Left forelimb (tissue), 1 donor: ENCODE measurements around the gene PARD3.
"Not testable (repeated sequence)": the region's sequence is repeated elsewhere in the genome, so short reads cannot be mapped to it uniquely, and the experiment has no call there.

Source experiments
- DNase-seq: peaks from one replicate; pipeline ENCODE4 v3.0.0-alpha.2; 2018; ENCODE audit warnings: low spot score

PARD3 gene

GRCh38 chr10:34815185-34816084 is at the start of gene PARD3:
Gene PARD3, minus strand, starts transcription at chr10:34815296. Its CDS starts 301 bp downstream, at chr10:34814995.
- DNase-seq: peak; percentile 84

DNA sequence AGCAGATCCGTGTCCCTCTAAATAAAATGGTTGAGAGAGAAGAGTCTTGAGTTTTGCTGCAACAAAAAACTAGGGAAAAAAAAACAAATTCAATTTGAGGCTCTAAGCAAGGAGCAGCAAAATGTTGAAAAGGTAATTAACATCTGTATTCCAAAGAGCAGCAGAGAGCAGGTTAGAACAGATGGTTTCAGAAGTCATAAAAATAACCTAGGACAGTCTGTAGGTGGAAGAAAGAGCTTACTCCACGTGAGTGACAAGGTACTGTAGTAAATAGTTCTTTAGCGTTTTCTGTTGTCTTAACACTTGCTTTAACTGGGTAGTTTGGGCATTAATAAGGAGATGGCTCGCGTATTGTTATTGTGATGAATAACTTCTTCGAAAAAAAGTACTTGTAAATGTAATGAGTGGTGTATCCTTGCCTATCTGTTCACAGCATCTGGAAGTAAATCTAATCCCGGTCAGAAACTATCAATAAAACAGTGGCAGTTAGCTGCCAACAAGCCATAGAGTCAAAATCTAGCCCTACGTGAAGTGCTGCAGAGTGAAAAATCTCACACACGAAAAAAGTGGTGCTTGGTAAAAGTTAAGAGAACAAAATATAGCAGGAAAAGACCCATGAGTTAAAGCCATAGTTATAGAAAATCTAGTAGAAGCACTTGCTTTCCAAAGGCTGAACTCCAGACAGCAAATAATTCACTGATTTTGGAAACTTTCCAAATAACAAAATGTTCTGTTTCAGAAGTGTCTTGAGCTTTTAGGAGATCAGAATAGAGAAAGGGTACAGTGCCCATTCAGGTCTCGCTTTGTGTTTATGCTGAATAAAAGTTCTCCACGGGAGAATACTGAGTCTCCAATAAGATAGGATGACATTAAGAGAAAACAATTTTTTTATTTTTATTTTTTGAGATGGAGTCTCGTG is 49.3 kb upstream of the PARD3 start:
- DNase-seq: no peak

GRCh38 chr10:34862892-34863291 is 47.8 kb upstream of the PARD3 start:
- DNase-seq: no peak

- DNase-seq: no peak
Observed at GRCh38 chr10:34861293-34862021, 46.4 kb upstream of the PARD3 start.

DNA sequence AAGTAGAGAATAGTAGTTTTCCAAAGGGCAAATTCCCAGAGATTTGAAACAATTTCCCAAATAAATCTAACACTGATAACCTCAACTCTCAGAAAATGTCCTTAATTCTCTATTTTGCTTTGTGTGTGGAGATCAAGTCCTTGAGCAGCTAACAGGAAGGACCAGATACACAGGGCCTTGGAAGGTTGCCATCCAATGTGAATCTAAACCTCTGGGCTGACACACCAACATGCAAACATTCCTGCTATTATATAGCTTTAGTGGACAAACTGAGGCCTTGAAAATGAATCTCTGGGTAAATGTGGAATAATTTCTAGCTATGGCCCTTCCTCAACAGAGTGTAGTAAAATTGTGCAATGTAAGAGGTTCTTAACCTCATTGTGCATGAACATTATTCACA is 44.1 kb upstream of the PARD3 start:
- DNase-seq: no peak

GRCh38 chr10:34858003-34858402 is 42.9 kb upstream of the PARD3 start:
- no peak for DNase-seq

GRCh38 chr10:34854147-34854601 is 39.1 kb upstream of the PARD3 start:
- peak; percentile 71 for DNase-seq

DNA sequence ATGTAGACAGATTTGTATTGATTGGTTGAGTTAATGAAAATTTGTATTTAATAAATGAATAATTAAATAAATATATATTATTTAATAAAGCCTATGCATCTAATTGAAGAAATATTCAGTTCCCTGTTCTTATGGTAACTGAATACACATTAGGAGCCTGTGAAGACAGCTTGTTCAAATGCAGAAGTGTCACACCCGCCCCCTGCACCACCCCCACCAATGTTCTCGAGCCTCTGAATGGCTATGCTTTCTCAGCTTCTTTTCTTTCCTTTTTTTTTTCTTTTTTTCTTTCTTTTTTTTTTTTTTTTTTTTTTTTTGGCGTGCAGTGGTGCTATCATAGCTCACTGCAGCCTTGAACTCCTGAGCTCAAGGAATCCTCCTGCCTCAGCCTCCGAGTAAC is 38.3 kb upstream of the PARD3 start:
- no peak for DNase-seq

DNA sequence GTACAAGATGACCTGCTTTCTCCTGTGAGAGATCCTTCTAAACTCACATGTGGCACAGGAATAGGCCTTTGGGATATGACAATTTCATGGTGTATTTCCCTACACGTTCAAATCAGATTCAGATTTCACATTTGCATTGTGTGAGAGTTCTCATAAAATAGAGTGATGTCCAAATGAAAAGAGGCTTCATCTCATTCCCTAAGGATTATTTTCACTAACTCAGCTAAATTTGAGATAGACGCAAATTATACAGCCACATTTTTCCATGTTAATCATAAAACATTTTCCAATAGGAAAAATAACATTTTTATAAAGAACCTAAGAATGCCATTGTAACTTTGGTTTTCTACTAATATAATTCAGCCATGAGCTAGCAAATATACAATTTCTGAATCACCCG is 35.5 kb upstream of the PARD3 start:
- no peak for DNase-seq

- DNase-seq: no peak
Observed at GRCh38 chr10:34850036-34850435, 34.9 kb upstream of the PARD3 start.

DNA sequence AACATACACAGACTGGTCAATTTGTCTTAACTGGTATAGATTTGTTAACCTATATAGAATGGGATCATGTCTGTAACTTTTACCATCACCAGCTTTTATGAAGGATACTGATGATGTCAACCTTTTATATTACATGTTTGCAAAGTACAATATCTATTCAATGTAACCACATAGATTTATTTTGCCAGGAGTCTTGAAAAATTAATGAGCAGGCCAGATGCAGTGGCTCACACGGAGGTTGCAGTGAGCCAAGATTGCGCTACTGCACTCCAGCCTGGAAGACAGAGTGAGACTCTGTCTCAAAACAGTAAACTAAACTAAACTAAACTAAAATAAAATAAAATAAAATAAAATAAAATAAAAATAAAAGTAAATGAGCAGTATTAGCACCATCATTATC is 30.0 kb upstream of the PARD3 start:
- DNase-seq: no peak

DNA sequence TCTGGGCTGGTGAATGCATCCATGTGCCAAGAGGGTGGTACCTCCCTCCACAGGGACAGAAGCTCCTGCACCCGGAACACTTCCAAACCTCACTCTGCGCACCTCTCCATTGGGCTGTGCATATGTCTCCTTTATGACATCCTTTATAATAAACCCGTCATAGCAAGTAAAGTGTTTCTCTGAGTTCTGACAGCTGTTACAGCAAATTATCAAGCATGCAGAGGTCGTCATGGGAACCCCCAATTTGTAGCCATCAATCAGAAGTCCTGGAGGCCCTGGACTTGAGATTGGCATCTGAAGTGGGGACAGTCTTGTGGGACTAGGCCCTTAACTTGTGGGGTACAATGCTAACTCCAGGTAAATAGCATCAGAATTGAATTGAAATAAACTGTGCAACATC is 29.4 kb upstream of the PARD3 start:
- DNase-seq: no peak

DNA sequence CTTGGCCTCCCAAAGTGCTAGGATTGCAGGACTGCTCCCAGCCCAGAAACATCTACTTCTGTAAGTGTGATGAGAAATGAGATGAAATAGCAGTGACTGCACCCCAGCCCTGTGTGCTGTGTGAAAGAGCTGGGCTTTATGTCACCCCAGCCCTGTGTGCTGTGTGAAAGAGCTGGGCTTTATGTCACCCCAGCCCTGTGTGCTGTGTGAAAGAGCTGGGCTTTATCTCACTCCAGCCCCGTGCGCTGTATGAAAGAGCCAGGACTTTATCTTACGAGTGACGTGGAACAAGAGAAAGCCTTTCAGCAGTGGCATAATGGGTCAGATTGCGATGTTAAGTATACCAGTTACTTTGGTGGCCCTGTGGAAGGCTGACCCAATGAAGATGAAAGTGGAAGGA is 28.4 kb upstream of the PARD3 start:
- not testable (repeated sequence) for DNase-seq

DNA sequence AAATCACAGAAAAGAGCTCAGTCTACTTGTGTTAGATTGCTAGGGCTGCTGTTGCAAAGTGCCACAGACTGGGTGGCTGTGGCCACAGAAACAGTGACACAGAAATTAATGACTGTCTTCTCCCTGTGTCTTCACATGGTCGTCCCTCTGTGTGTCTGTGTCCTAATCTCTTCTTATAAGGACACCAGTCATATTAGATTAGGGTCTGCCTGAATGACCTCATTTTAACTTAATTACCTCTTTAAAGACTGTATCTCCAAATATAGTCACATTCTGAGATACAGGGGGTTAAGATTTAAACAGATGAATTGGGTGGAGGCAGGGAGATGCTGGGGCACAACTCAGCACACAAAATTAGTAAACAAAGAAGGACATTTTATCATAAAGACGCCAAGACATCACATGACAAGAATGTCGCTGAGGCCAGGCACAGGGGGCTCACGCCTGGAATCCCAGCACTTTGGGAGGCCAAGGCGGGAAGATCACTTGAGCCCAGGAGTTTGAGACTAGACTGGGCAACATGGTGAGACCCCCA is 23.3 kb upstream of the PARD3 start:
- DNase-seq: no peak

DNA sequence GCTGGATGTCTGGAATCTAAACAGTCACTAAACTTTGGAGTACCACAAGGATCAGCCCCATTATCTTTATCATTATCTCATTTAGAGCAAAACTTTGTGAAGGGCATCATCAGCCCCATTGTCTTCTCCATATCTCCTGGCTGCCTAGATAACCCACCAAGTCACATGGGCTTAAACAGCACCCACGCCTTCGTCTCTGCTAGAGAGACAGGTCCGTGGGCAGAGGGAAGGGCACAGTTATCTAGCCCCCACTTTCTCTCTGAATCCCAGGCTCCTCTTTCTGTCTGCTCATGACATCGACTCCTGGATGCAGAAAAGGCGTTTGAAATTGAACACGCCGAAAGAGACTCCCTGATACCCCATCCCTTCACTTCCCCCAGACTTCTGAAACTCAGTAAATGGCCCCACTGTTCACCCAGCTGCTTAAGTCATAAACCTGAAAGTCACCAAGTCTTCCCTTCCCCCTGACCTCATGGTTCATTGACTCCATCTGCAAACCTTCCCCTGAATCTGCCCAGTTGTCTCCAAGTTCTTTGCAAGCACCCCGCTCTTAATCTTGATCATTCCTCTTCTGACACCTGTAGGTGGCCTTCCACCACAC is 20.9 kb upstream of the PARD3 start:
- DNase-seq: no peak

DNA sequence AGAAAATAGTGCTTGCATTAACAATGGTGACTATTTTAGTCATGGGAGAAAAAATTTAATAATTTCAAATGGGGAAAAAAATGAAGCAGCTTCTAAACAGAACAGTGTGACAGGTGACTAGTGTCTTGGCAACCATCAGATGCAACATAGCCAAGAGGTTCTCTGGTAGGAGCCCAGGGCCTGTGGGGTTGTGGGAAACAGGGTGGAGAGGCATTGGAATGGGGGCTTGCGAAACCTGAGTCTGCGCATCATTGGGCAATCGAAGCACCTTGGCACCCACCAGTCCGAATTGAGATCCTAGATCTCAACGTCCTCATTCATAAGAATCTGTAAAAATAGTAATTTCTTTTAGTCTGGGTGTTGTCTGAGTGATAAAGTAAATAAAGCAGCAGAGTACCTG is 19.2 kb upstream of the PARD3 start:
- DNase-seq: no peak

- DNase-seq: no peak
Observed at GRCh38 chr10:34830217-34830822, 15.2 kb upstream of the PARD3 start.

DNA sequence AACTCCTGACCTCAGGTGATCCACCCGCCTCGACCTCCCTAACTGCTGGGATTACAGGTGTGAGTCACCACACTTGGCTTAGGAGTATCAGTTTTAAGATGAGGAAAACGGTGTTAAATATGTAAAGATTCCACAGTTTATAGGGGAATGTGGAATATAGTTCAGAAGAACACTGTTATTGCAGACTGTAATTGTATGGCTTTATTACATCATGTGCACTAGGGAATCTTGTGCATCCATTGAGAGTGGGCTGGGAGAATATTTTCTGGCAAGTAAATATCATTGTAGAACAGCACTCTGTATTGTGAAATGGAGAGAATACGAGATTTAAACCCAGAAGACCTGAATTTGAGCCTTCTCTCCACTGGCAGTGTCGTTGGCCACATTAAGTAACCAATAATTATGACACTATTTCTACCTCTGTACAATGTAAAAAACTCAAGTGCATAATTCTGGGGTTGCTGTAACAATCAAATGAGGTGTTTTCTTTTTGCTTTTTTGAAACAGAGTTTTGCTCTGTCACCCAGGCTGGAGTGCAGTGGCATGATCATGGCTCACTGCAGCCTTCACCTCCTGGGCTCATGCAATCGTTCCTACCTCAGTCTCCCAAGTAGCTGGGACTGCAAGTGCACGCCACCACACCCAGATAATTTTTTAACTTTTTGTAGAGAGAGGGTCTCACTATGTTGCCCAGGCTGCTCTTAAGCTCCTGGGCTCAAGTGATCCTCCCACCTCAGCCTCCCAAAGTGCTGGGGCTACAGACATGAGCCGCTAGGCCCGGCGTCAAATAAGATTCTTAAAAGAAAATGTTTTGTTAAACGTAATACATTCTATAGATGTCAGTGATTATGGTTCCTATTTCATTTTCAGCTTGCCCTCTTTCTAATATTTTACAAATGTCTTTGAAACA is 12.0 kb upstream of the PARD3 start:
- DNase-seq: no peak

DNA sequence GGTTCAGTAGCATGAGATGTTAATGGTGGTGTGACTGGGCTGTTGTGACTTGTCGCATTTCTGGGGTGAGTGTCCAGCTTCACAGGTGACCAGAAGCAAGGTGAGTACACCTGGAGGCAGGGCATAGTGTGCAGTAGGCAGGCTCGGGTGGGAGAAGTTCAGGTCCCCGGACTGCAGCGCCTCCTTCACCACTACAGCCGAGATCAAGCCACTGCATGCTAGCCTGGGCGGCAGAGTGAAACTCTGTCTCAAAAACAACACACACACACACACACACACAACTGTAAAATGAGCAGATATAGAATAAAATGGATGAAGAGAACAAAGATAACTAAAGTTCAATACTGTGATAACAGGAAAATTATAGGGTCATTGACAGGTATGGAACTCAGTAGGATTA is 11.1 kb upstream of the PARD3 start:
- DNase-seq: no peak

DNA sequence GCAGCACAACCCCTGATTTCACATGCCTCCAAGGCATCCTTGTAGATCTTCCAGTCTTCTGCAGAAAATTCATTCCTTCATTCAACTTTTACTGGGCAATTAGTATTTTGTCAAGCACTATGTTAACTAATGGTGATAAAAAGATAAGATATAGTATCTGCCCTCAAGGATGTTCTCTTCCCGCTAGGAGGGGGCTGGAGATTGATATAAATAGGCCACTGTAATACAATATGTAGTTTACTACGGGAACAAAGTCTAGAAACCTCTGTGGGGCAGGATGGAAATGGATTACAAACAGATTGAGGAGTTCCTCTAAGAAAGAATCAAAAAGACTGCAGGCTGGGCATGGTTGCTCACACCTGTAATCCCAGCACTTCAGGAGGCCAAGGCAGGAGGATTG is 10.3 kb upstream of the PARD3 start:
- no peak for DNase-seq
